Measurements from ENCODE around the gene FOS. TPM values are rescaled to one million over a fixed set of nuclear protein-coding genes. Genes with fewer than 3 reads are reported as not detected.
A peak's percentile ranks its signal among the peaks of the same experiment; 100 is the strongest.
"Not testable (repeated sequence)": the region's sequence is repeated elsewhere in the genome, so short reads cannot be mapped to it uniquely, and the experiment has no call there.

The FOS gene
- total and polyA plus RNA-seq, 9 donors, result 142 to 1,403 (median 670) TPM

GRCh38 chr14:75298187-75298965, 19.7 kb downstream of the FOS start:
- Histone ChIP-seq H3K27me3 (ENCODE audit: control insufficient read depth, insufficient read depth, low read length) (no peaks in the 10 kb centered on the region), H3K27ac (ENCODE audit: low read length) (peak overlapping the region; percentile 26), H3K9me3 (replicated peaks; ENCODE audit: control insufficient read depth, low read depth, low read length) (no peaks in the 10 kb centered on the region), H3K4me1 (ENCODE audit: control insufficient read depth, insufficient read depth, low read length) (peaks cover 31% of the 10 kb centered on the region), H3K4me3 (ENCODE audit: low read length) (no peak overlapping the region), H3K36me3 (ENCODE audit: control insufficient read depth, insufficient read depth, low read length) (no peaks in the 10 kb centered on the region)
- 80% methylated on average over 5 of the region's 9 CpGs for whole genome bisulfite sequencing (ENCODE audit: insufficient coverage)
- DNase-seq, result peak; percentile 42

GRCh38 chr14:75299059-75299458, 20.4 kb downstream of the FOS start:
- Histone ChIP-seq H3K36me3 (ENCODE audit: control insufficient read depth, insufficient read depth, low read length) (no peaks in the 10 kb centered on the region), H3K4me3 (ENCODE audit: low read length) (no peak overlapping the region), H3K27me3 (ENCODE audit: control insufficient read depth, insufficient read depth, low read length) (no peaks in the 10 kb centered on the region), H3K27ac (ENCODE audit: low read length) (peak overlapping the region; percentile 26), H3K4me1 (ENCODE audit: control insufficient read depth, insufficient read depth, low read length) (peaks cover 27% of the 10 kb centered on the region), H3K9me3 (replicated peaks; ENCODE audit: control insufficient read depth, low read depth, low read length) (no peaks in the 10 kb centered on the region)
- DNase-seq, result peak; percentile 74
- WGBS (ENCODE audit: insufficient coverage), result 78% methylated on average over 6 of the region's 8 CpGs

- peaks cover 24% of the 10 kb centered on the region for H3K4me1 ChIP-seq (ENCODE audit: control insufficient read depth, insufficient read depth, low read length)
- H3K27me3 ChIP-seq (ENCODE audit: control insufficient read depth, insufficient read depth, low read length), result no peaks in the 10 kb centered on the region
- H3K36me3 ChIP-seq (ENCODE audit: control insufficient read depth, insufficient read depth, low read length), result no peaks in the 10 kb centered on the region
- no peaks in the 10 kb centered on the region for H3K9me3 ChIP-seq (replicated peaks; ENCODE audit: control insufficient read depth, low read depth, low read length)
- no CpG with 5 or more reads among the region's 1 CpG for WGBS (ENCODE audit: insufficient coverage)
- no peak overlapping the region for H3K27ac ChIP-seq (ENCODE audit: low read length)
- DNase-seq, result no peak
- no peak overlapping the region for H3K4me3 ChIP-seq (ENCODE audit: low read length)
Measured at GRCh38 chr14:75299576-75299975, 20.9 kb downstream of the FOS start.

GRCh38 chr14:75301666-75302325, 23.2 kb downstream of the FOS start:
- Histone ChIP-seq H3K9me3 (replicated peaks; ENCODE audit: control insufficient read depth, low read depth, low read length) (no peaks in the 10 kb centered on the region), H3K27me3 (ENCODE audit: control insufficient read depth, insufficient read depth, low read length) (no peaks in the 10 kb centered on the region), H3K4me1 (ENCODE audit: control insufficient read depth, insufficient read depth, low read length) (peaks cover 7% of the 10 kb centered on the region), H3K27ac (ENCODE audit: low read length) (no peak overlapping the region), H3K36me3 (ENCODE audit: control insufficient read depth, insufficient read depth, low read length) (no peaks in the 10 kb centered on the region), H3K4me3 (ENCODE audit: low read length) (no peak overlapping the region)
- 58% methylated on average over 6 of the region's 9 CpGs for WGBS (ENCODE audit: insufficient coverage)
- peak; percentile 72 for DNase-seq

- DNase-seq, result peak; percentile 86
- Histone ChIP-seq H3K27me3 (ENCODE audit: control insufficient read depth, insufficient read depth, low read length) (no peaks in the 10 kb centered on the region), H3K36me3 (ENCODE audit: control insufficient read depth, insufficient read depth, low read length) (no peaks in the 10 kb centered on the region), H3K4me3 (ENCODE audit: low read length) (no peak overlapping the region), H3K27ac (ENCODE audit: low read length) (no peak overlapping the region), H3K4me1 (ENCODE audit: control insufficient read depth, insufficient read depth, low read length) (peaks cover 12% of the 10 kb centered on the region), H3K9me3 (replicated peaks; ENCODE audit: control insufficient read depth, low read depth, low read length) (no peaks in the 10 kb centered on the region)
- WGBS (ENCODE audit: insufficient coverage), result 25% methylated on average over 8 of the region's 15 CpGs
Measured at GRCh38 chr14:75303381-75303789, 24.8 kb downstream of the FOS start.

GRCh38 chr14:75306410-75306809, 27.8 kb downstream of the FOS start:
- DNase-seq; H3K27me3 ChIP-seq (ENCODE audit: control insufficient read depth, insufficient read depth, low read length): not testable (repeated sequence)
- WGBS (ENCODE audit: insufficient coverage), result no CpG with 5 or more reads among the region's 4 CpGs

GRCh38 chr14:75306927-75307699, 28.5 kb downstream of the FOS start:
- Histone ChIP-seq H3K36me3 (ENCODE audit: control insufficient read depth, insufficient read depth, low read length) (no peaks in the 10 kb centered on the region), H3K27me3 (ENCODE audit: control insufficient read depth, insufficient read depth, low read length) (no peaks in the 10 kb centered on the region), H3K4me3 (ENCODE audit: low read length) (no peak overlapping the region), H3K4me1 (ENCODE audit: control insufficient read depth, insufficient read depth, low read length) (peaks cover 26% of the 10 kb centered on the region), H3K27ac (ENCODE audit: low read length) (no peak overlapping the region), H3K9me3 (replicated peaks; ENCODE audit: control insufficient read depth, low read depth, low read length) (no peaks in the 10 kb centered on the region)
- DNase-seq, result peak; percentile 55
- WGBS (ENCODE audit: insufficient coverage), result 53% methylated on average over 2 of the region's 9 CpGs

More at GRCh38 chr14:75306410-75306809, 27.8 kb downstream of the FOS start:
- H3K36me3 ChIP-seq (ENCODE audit: control insufficient read depth, insufficient read depth, low read length); H3K9me3 ChIP-seq (replicated peaks; ENCODE audit: control insufficient read depth, low read depth, low read length); H3K4me3 ChIP-seq (ENCODE audit: low read length); H3K27ac ChIP-seq (ENCODE audit: low read length): not testable (repeated sequence)
- peaks cover 20% of the 10 kb centered on the region for H3K4me1 ChIP-seq (ENCODE audit: control insufficient read depth, insufficient read depth, low read length)

- WGBS (ENCODE audit: insufficient coverage), result 7% methylated on average over 10 of the region's 12 CpGs
- peak; percentile 92 for DNase-seq
Measured at GRCh38 chr14:75307700-75308379, 29.2 kb downstream of the FOS start.

GRCh38 chr14:75308991-75309390, 30.4 kb downstream of the FOS start:
- WGBS (ENCODE audit: insufficient coverage), result 86% methylated on average over 1 of the region's 7 CpGs
- not testable (repeated sequence) for H3K4me3 ChIP-seq (ENCODE audit: low read length); H3K27ac ChIP-seq (ENCODE audit: low read length); DNase-seq; H3K36me3 ChIP-seq (ENCODE audit: control insufficient read depth, insufficient read depth, low read length); H3K27me3 ChIP-seq (ENCODE audit: control insufficient read depth, insufficient read depth, low read length); H3K9me3 ChIP-seq (replicated peaks; ENCODE audit: control insufficient read depth, low read depth, low read length)
- peaks cover 26% of the 10 kb centered on the region for H3K4me1 ChIP-seq (ENCODE audit: control insufficient read depth, insufficient read depth, low read length)

More at GRCh38 chr14:75307700-75308379, 29.2 kb downstream of the FOS start:
- no peaks in the 10 kb centered on the region for H3K27me3 ChIP-seq (ENCODE audit: control insufficient read depth, insufficient read depth, low read length)
- peaks cover 27% of the 10 kb centered on the region for H3K4me1 ChIP-seq (ENCODE audit: control insufficient read depth, insufficient read depth, low read length)
- H3K9me3 ChIP-seq (replicated peaks; ENCODE audit: control insufficient read depth, low read depth, low read length), result no peaks in the 10 kb centered on the region
- no peak overlapping the region for H3K4me3 ChIP-seq (ENCODE audit: low read length)
- H3K27ac ChIP-seq (ENCODE audit: low read length), result no peak overlapping the region
- H3K36me3 ChIP-seq (ENCODE audit: control insufficient read depth, insufficient read depth, low read length), result no peaks in the 10 kb centered on the region

Measured in muscle of leg (tissue), 11 donors.